ELF-1 (cell line): ENCODE measurements around the gene PLCB4.

Experiments
- DNase-seq: peaks from one replicate; pipeline ENCODE4 v3.0.0-alpha.2; 2016; ENCODE audit warnings: low read depth, low spot score

PLCB4 gene

DNA sequence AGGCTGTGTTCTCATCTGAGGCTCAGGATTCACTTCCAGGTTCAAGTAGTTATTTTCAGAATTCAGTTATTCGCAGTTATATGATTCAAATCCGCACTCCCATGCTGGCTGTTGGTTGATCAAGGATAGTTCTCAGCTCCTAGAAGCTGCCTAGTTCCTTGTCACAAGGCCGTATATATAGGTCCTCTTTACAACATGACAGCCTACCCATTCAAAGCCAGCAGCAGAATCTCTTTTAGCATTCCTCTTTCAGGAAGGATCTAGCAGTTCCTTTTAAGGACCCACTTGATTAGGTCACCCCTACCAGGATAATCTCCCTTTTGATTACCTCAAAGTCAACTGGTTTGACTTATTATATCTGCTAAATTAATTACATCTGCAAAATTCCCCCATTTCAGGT lies 421.7 kb downstream of the PLCB4 start:
- DNase-seq = no peak

DNA sequence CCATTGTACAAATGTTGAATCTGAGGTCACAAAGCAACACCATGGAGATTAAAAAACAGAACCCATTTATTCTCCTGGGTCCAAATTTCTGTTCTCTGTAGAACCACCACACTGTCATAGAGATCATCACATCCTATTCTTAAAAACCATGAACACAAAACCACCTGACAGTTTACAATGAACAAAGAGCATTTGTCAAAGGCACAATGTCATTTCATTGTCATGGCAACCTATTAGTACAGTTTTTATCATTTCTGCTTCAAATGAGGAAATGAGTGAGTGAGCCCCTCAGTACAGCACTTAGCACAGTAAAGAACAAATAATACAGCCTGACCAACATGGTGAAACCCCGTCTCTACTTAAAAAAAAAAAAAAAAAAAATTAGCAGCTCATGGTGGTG lies 422.4 kb downstream of the PLCB4 start:
- DNase-seq = no peak

DNA sequence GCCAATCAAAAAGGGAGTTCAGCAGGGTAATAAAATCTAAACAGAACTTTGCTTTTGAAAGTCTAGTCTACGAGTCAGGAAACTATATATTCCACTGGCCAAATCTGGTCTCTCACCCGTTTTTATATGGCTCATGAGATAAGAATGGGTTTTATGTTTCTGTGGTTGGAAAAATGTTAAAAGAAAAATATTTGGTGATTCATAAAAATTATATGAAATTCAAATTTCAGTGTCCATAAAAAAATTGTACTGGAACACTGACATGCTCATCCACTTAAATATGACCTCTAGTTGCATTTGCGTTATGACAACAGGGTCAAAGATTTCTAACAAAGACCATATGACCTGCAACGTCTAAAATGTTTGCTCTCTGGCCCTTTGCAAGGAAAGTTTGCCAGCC lies 423.2 kb downstream of the PLCB4 start:
- DNase-seq = no peak

DNA sequence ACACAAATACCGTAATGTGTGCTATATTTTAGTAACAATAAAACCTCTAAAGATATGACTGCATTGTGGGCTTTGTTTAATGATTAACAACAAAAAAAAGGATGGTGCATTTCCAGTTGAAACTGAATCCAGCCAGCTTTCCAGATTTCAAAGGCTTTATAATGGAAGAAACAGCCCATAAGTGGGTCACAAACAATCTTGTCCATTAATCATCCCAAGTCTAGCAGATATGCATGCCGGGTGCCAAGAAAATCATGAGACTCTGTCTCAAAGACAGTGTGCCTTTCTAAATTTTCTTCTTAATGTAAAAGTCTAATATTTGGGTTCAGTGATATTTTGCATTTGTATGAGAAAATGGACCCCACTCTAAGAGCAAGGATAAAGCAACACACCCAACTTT lies 424.9 kb downstream of the PLCB4 start:
- no peak for DNase-seq

DNA sequence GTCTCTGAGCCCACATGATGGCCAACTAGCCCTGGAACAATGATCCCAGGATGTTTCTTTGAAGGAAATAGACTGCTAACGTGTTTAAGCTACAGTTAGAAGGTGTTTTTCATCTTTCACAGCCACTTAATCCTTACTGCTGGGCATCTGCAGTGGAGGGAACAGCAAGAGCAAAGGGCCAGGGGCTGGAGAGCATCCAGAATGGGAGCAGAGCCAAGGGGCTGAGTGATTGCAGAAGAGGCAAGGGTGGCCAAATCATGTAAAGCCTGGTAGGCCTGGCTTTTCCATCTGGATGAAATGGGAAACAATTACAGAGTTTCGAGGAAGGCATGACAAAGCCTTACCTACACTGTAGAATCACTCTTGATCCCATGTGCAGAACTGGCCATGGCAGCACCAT lies 426.8 kb downstream of the PLCB4 start:
- no peak for DNase-seq

DNA sequence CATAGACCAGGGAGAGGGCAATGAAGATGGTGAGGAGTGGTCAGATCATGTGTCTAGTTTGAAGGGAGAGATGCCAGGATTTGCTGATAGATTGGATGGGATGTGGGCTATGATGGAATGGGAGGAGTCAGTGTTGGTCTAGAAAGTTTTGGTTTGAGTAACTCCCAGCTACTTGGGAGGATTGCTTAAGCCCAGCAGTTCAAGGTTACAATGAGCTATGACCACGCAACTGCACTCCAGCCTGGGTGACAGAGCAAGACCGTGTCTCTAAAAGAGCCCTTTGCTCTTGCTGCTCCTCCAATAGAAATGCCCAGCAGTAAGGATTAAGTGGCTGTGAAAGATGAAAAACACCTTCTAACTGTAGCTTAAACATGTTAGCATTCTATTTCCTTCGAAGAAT lies 427.3 kb downstream of the PLCB4 start:
- no peak for DNase-seq

DNA sequence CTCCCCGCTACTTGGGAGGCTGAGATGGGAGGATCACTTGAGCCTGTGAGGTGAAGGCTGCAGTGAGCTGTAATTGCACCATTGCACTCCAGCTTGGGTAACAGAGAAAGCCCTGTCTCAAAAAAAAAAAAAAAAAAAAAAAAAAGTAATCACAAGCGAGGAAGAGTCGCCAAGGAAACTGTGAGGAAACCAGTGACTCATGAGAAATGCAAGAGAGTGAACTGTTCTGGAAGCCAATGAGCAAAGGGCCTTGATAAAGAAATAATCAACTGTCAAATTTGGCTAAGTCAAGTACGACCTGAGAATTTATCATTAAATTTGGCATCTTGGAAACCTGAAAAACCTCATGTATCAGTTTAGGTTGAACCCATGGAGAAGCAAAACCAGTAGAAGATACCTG lies 429.4 kb downstream of the PLCB4 start:
- DNase-seq = no peak

DNA sequence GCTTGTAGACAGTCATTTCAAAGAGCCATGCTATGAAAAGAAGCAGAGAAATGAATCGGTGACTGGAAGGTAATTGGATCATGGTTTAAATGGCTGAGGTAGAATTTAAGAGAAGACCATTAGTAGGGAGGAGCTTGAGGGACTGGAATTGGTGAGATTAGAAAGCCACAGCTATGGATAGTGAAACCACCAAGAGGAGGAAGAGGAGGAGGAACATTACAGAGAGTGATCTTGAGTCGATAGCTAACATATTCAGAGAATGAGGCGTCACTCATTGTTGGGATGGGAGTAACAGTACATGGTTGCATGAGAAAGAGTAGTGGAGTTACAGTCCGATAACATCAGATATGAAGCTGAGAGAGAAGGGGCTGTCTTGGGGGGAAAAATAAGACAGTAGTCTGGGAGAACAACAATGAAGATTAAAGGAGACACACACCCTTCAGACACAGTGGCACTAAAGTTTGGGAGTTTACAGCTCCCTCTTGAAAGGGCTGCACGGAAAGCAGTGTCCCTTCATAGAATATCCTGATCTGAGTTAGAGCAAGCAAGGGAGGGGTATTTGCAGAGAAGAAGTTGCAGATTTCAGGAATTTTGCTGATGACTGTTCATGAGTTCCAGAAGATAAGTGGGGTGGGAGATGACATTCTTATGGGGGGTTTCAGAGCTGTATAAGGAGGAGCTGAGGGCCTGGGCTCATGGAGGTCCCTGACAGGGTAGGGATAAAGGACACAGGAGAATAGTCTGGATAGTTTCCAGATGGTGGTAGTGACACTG lies 430.4 kb downstream of the PLCB4 start:
- no peak for DNase-seq

DNA sequence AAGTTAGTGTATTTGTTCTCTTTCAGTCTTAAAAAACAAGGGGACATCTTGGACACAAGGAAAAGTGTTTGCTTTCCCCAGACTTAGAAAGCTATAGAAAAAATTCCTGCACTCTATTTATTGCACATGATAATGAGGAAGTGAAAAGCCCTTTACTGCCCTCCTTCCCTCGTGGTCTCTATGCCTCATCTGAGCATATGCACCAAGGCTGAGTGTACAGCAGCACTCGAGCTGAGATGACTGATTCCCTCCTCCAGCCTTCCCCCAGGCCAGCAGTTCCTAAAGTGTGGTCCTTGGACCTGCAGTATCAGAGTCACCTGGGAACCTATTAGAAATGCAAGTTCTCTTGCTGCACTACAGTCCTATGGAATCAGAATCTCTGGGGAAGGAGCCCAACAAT lies 431.2 kb downstream of the PLCB4 start:
- no peak for DNase-seq

DNA sequence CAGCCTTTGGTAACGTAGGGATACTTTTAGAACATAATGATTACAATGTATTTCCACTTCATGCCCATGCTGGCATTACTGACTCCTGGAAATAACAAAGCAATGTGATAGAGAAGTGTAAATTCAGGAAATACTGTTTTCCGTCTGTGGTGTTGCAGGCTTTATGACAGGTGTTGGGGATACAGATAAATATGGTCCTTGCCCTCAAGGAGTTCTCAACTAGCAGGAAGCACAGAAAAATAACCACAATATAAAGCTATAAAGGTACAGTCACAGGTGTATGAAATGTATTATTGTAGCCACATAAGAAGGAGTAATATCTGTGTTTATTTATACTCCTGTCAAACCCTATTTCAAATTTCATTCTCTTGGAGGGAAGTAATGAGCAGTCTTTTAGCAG lies 432.6 kb downstream of the PLCB4 start:
- no peak for DNase-seq

DNA sequence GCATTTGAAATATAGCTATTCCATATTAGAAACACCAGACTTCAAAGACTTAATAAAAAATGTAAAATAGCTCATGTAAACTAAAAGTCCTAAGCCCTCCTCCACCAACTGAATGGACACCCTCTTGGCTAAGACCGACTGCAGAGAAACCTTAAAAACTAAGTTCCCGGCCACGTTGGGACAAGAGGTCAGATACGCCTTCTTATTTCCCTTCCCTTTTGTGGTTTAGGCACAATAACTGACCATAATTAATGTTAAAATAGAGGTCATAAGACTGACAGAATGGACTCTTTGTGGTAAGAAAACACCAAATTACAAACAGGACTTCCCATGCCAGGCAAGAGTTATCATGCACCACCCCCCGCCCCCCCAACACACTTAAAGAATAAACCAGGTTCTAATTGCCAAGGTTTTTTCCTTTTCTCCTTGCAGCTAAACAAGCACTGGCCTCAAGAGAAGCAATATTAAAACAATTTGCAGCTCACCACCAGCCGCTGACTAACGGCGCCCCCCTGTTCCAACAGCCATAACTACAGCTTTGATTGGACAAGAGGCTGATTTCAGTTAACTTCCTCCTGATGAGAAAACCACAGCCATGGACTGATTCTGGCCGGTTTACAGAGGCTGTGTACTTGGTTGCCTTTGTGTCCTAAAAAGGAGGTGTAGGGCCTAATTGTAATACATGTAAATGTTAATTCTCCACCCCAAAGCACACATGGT lies 434.8 kb downstream of the PLCB4 start:
- DNase-seq = no peak

DNA sequence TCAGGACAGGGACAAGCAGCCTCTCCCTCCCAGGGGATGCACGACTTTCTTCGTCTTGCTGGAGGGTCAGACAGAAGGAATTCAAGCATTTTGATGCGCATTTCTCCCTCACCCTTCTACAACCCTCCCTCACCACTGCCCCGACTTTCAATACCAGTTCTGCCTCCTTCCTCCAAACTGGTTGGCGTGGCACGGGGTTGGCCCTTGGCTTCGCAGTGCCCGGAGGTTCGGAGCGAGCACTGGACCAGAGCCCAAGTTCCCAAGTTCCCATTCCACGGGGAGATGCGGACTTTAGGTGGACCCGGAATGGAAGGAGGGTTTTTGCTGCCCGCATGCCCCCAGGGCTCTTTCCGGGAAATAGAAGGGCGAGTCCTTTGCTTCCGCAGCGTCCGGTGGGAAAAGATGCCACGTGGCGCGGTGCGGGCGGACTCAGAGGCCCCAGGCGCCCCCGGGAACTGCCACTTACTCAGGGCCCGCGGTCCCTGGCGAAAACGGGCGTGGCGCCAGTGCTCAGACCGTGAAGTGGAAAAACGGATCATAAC lies 437.5 kb downstream of the PLCB4 start:
- DNase-seq = no peak

DNA sequence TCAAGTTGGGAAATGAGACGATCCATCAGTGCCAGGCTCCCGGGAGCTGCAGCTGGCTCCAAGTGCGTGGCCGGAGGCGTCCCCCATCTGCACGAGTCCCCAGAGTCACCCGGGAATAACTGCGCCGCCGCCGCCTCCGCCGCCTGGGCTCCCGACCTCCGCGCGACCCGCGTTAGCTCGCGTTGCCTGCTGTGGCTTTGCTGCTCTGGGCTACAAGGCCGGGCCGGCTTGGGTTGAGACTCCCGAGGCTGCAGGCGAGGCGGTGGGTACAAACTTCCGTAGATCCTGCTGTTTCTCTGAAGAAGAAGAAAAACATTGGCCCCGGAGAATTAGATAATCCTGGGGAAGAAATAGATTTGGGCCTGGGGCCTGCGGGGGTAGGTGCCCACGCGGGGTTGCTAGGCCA lies 438.1 kb downstream of the PLCB4 start:
- DNase-seq = peak; percentile 52

DNA sequence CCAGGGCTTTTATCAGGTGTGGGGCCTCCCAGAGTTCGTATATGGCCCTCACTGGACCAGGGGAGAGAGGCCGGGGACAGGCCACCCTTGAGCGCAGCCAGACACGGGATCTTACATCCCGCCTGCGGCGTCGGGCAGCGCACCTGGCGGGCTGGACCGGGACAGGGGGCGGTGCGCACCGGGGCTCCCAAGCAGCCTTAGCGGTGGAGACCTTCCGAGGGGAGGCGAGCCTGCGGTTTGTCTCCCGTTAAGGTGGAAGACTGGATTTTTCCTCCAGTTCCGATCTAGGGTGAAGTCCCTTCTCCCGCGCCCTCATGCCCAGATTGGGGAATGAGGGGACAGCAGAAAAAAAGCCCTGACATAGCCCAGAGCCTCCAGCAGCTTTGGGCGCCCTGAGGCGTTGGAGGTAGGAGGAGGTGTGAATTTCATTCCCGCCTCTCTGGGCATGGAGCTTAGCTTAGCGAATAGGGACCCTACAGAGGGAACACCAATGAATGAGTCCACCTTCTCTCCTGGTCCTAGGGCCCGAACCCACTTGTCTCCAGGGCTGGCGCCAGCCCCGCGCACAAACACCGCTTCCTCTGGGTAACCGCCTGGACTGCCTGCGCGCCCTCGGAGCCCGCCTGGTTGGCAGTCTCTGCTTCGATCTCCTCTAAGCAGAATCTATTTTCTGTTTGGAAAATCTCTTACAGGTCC lies 438.8 kb downstream of the PLCB4 start:
- peak; percentile 79 for DNase-seq

DNA sequence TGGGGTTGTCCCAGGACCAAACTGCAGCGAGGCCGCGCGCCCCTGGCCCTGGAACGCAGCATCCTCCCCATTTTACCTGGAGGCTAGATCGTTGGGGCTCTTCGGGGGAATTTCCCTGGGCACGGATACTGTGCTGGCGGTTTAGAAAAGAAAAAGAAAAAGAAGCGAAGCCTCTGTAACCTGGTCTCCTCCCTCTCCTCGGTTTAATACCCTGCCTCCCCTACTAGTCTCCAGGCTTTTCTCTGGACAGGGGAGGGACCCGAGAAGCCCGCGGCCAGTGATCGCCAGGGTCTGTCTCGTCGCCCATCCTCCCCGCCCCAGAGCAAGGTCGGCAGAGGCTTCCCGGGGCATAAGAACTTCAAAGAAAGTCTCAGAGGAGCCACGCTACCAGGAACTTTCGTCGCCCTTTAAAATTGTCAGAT lies 439.4 kb downstream of the PLCB4 start:
- peak; percentile 44 for DNase-seq

DNA sequence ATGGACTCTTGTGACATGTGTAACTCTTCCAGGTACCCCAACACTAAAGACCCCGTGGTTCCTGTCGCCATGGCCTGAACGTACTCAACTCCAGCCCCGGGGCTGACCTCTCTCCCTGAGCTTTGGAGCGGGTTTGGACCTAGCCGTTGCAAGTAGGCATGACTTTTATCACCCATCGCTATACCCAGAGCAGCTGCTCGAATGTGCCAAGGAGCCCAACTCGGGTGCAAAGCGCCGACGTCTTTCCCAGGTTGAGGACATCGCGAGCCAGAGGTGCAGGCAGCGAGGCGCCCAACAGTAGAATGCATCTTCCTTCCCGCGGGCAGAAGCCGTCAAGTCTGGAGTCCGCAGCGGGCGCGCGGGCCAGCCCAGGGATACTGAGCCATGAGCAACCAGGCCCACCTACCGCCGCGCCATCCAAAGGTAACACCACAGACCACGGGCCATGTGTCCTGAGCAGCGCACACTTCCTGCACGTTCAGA lies 439.9 kb downstream of the PLCB4 start:
- peak; percentile 55 for DNase-seq

DNA sequence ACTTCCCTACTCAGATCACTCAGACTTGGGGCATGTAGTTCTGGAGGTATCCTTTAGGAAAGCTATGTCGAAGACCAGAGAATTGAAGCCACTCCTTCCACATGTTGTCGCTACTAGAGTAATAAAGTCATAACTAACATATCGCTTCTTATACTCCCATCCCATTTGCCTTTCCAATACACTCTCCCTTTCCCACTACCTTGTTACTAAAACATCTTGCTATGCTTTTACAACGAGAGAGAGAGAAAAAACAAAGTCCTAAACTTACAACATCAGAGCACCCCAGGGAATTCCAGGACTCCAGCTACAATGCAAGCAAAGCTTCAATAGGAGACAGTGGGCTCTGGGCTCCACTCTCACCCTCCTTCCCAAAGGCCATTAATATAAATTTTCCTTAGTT lies 440.4 kb downstream of the PLCB4 start:
- no peak for DNase-seq

DNA sequence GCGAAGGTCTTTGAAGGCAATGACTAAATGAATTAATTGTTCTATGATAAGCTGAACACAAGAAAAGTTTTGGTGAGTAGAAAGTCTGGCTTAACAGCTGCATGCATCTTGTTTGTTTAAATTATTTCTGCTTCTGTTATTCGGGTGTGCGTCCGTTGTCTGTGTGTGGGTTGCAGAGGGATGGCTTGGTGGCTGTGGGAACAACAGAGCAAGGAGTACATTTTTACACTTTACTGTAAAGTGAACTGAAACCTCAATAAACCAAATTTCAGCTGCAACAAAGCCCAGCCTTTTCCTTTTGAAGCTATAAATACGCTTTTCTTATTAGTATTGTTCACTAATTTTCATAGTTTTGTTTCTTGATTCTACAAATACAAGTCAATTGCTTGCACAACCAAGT lies 442.0 kb downstream of the PLCB4 start:
- no peak for DNase-seq

DNA sequence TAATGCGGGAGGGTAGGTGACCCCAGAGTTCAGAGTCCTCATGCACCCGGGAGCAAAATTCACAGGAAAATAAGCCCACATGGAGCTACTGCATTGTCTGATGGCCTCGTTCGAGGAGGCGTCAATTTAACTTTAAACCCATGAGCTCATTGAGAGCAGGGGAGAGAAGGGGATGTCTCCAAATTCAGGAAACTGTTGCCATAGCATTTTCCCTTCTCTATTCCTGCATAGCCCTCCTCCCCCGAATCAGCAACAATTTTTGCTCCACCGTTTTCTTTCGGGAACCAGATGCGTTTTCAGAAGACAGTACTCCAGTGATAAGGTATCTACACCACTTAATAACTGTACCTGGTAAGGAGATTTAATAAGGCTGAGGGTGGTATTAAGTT lies 445.2 kb downstream of the PLCB4 start:
- no peak for DNase-seq

DNA sequence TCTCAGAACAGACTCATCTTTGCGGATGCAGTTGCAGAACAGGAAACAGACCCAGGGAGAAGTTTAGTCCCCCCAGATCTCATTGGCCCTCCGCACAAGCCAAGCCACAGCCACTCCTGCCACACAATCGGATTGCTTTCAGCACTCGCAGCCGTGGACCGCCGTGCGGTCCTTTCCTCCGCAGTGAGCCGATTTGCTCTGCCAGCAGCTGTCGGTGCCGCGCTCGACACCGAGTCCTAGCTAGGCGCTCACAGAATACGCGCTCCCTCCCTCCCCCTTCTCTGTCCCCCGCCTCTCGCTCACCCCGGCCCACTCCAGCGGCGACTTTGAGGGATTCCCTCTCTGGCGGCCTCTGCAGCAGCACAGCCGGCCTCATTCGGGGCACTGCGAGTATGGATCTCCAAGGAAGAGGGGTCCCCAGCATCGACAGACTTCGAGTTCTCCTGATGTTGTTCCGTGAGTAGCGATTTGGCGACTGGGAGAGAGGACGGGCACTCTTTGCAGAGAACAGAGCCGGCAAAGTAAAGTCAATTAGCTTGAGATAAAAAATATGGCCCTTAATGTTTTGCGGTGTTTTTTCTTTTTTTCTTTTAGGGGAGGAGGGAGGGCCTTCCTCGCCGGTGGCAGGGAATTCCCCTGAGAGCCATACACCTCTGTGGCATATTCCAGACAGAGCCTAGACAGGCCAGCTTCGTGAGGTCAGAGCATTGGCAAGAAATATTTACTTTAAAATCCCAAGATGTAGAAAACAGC lies 445.8 kb downstream of the PLCB4 start, which contains the start of gene LAMP5:
Gene LAMP5, plus strand, starts transcription at position 130 of the 753 bp plus-strand sequence. Its CDS starts 263 bp downstream, at position 393.
- DNase-seq = peak; percentile 75

DNA sequence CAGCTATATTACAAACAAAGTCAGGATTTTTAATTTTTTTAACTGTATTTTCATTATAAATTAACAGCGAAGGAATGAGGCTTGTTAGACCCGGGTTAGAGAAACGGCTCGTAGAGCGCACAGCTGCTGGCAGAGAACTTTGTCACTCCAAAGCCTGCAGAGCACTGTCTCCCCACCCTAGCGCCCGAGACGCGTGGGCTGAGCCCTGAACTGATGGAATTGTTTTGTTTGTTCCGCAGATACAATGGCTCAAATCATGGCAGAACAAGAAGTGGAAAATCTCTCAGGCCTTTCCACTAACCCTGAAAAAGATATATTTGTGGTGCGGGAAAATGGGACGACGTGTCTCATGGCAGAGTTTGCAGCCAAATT lies 446.3 kb downstream of the PLCB4 start:
- DNase-seq = no peak
